ENCODE measurements around the gene LYPD5.

Gene LYPD5

GRCh38 chr19:43748205-43748594, 54.0 kb downstream of the LYPD5 start:
- no peak overlapping the region for H3K4me3 ChIP-seq
- H3K4me1 ChIP-seq: peaks cover 0 to 17% (median 11%) of the 10 kb centered on the region in 4 donors
- H3K27me3 ChIP-seq: no peaks in the 10 kb centered on the region
- H3K36me3 ChIP-seq: peaks cover 31 to 83% (median 67%) of the 10 kb centered on the region in 3 donors
- H3K9me3 ChIP-seq: no peaks in the 10 kb centered on the region
- intact Hi-C loops (cut with DNase I; ENCODE audit: low total_unique reads): no loop called here
- no peak overlapping the region for H3K27ac ChIP-seq
- TF ChIP-seq, protein P1, sequence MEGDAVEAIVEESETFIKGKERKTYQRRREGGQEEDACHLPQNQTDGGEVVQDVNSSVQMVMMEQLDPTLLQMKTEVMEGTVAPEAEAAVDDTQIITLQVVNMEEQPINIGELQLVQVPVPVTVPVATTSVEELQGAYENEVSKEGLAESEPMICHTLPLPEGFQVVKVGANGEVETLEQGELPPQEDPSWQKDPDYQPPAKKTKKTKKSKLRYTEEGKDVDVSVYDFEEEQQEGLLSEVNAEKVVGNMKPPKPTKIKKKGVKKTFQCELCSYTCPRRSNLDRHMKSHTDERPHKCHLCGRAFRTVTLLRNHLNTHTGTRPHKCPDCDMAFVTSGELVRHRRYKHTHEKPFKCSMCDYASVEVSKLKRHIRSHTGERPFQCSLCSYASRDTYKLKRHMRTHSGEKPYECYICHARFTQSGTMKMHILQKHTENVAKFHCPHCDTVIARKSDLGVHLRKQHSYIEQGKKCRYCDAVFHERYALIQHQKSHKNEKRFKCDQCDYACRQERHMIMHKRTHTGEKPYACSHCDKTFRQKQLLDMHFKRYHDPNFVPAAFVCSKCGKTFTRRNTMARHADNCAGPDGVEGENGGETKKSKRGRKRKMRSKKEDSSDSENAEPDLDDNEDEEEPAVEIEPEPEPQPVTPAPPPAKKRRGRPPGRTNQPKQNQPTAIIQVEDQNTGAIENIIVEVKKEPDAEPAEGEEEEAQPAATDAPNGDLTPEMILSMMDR (IDR thresholded peaks at IDR 0.05): no peak
- DNase-seq: no peak

DNA sequence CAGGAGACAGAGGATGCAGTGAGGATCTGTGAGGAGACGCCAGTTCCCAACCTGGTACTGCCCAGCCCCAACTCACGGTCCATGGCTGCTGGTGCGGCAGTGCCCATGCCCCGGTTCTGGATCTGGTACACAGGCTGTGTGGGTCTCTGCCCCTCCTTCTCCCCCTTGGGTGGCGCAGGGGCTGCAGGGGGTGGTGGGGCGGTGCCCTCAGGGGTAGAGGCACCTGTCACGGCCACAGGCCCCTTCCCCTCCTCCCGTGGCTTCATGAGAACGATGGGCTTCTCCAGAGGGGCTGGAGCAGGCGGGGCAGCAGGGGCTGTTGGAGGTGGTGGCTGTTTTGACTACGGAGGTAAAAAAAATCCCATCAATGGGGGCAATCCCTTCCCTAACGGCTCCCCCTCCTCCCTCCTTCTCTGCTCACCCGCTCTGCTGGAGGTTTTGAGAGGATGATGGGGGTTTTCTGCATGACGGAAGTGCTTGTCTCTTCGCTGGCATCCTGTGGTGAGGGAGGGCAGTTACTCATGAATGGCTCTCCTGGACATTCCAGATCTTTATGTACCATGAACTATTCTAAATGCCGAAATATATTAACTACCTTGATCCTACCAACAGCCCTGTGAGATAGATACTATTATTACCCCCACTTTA, 54.6 kb downstream of the LYPD5 start:
- no peak for DNase-seq
- no peaks in the 10 kb centered on the region for H3K9me3 ChIP-seq
- H3K27me3 ChIP-seq: no peaks in the 10 kb centered on the region
- TF ChIP-seq, protein P1 (IDR thresholded peaks at IDR 0.05): no peak
- H3K4me1 ChIP-seq: peaks cover 0 to 11% (median 7%) of the 10 kb centered on the region in 4 donors
- peaks cover 31 to 89% (median 71%) of the 10 kb centered on the region in 3 donors for H3K36me3 ChIP-seq
- intact Hi-C loops (cut with DNase I; ENCODE audit: low total_unique reads): no loop called here
- no peak overlapping the region for H3K4me3 ChIP-seq
- H3K27ac ChIP-seq: no peak overlapping the region

Measured in tibial artery (tissue), 4 donors.